ENCODE results near the gene CDS2. TPM values are rescaled to one million over a fixed set of nuclear protein-coding genes. Genes with fewer than 3 reads are reported as not detected.

Gene CDS2
- total and polyA plus RNA-seq, 2 experiments from 2014 or later, result 18.7 to 31.9 TPM

- no peak overlapping the region for H3K4me3 ChIP-seq
- no peaks in the 10 kb centered on the region for H3K36me3 ChIP-seq
- H3K27ac ChIP-seq, result no peak overlapping the region
- H3K4me1 ChIP-seq (ENCODE audit: low read depth), result no peaks in the 10 kb centered on the region
- no peaks in the 10 kb centered on the region for H3K9me3 ChIP-seq (ENCODE audit: low read depth)
- DNase-seq (ENCODE audit: low read depth in 1 of 2, low spot score in 1 of 2), result no peak
- no peaks in the 10 kb centered on the region for H3K27me3 ChIP-seq
- TF ChIP-seq CTCF (IDR thresholded peaks at IDR 0.05; ENCODE audit: low read depth, low read length), result no peak
These were observed 33.1 kb downstream of the CDS2 start for GRCh38 chr20:5159928-5160327.

GRCh38 chr20:5160882-5161281 is 34.1 kb downstream of the CDS2 start:
- H3K9me3 ChIP-seq (ENCODE audit: low read depth), result no peaks in the 10 kb centered on the region
- no peak for DNase-seq (ENCODE audit: low read depth in 1 of 2, low spot score in 1 of 2)
- TF ChIP-seq CTCF (IDR thresholded peaks at IDR 0.05; ENCODE audit: low read depth, low read length), result no peak
- no peaks in the 10 kb centered on the region for H3K27me3 ChIP-seq
- H3K36me3 ChIP-seq, result no peaks in the 10 kb centered on the region
- H3K4me3 ChIP-seq, result no peak overlapping the region
- H3K4me1 ChIP-seq (ENCODE audit: low read depth), result no peaks in the 10 kb centered on the region
- no peak overlapping the region for H3K27ac ChIP-seq

DNA sequence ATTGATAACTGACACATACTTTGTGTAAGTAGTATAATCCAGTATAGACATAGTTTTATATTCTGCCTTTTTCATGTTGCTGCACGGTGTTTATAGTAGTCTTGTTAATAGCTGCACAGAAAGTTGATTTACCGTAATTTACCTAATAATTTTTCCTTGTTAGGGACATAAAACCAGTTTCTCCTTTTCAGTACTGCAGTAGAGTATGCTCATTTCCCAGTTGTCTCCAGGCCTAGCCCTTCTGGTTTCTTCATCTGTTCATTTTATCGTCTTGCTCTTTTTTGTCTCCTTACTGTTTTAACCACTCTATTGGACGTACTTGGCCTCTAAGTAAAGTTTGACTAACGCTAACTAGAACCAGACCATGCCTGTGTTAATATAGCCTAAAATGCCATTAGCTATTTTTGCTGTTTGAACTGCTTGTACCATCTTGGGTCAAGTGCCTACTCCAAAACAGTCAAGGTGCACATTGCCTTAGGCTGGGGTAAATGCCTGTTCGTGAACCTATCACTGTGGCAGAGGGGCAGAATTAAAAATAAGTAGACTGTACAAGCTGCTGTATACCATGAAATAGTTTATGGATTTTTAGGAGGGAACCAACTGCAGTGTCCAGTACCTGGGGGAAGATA is 34.8 kb downstream of the CDS2 start:
- no peaks in the 10 kb centered on the region for H3K27me3 ChIP-seq
- no peaks in the 10 kb centered on the region for H3K9me3 ChIP-seq (ENCODE audit: low read depth)
- H3K4me1 ChIP-seq (ENCODE audit: low read depth), result no peaks in the 10 kb centered on the region
- H3K36me3 ChIP-seq, result no peaks in the 10 kb centered on the region
- no peak overlapping the region for H3K27ac ChIP-seq
- no peak overlapping the region for H3K4me3 ChIP-seq
- TF ChIP-seq CTCF (IDR thresholded peaks at IDR 0.05; ENCODE audit: low read depth, low read length), result no peak
- DNase-seq (ENCODE audit: low read depth in 1 of 2, low spot score in 1 of 2), result no peak

- DNase-seq (ENCODE audit: low read depth in 1 of 2, low spot score in 1 of 2), result no peak
- Histone ChIP-seq H3K27ac (no peak overlapping the region), H3K4me1 (ENCODE audit: low read depth) (peaks cover 7% of the 10 kb centered on the region), H3K36me3 (no peaks in the 10 kb centered on the region), H3K9me3 (ENCODE audit: low read depth) (no peaks in the 10 kb centered on the region), H3K4me3 (no peak overlapping the region), H3K27me3 (no peaks in the 10 kb centered on the region)
- TF ChIP-seq CTCF (IDR thresholded peaks at IDR 0.05; ENCODE audit: low read depth, low read length), result no peak
These were observed 38.1 kb downstream of the CDS2 start for GRCh38 chr20:5164645-5165625.

GRCh38 chr20:5168651-5169396 is 42.0 kb downstream of the CDS2 start:
- TF ChIP-seq CTCF (IDR thresholded peaks at IDR 0.05; ENCODE audit: low read depth, low read length), result no peak
- no peak overlapping the region for H3K4me3 ChIP-seq
- no peaks in the 10 kb centered on the region for H3K36me3 ChIP-seq
- DNase-seq (ENCODE audit: low read depth in 1 of 2, low spot score in 1 of 2), result peak in 1 of 2 donors; percentile 56
- H3K4me1 ChIP-seq (ENCODE audit: low read depth), result peaks cover 36% of the 10 kb centered on the region
- peak overlapping the region; percentile 31 for H3K27ac ChIP-seq
- no peaks in the 10 kb centered on the region for H3K9me3 ChIP-seq (ENCODE audit: low read depth)
- H3K27me3 ChIP-seq, result no peaks in the 10 kb centered on the region
